Epithelial cell of esophagus (primary cell): Measurements from ENCODE around the gene AGPAT2.

Experiments
- DNase-seq: peaks from one replicate; pipeline ENCODE4 v3.0.0; 2010; ENCODE audit warnings: low read depth
- H3K4me3 ChIP-seq: 2 replicates; pipeline ENCODE4 v1.5.1; 2011; ENCODE audit warnings: mild to moderate bottlenecking, low read length, control low read depth
- TF ChIP-seq, protein P1 (sequence below): IDR thresholded peaks from 2 replicates; pipeline ENCODE4 v1.5.1; 2011; ENCODE audit warnings: low read depth, mild to moderate bottlenecking, low read length, control low read depth, inconsistent platforms; ENCODE audit not compliant: insufficient read depth; ENCODE audit errors: missing control alignments

Gene AGPAT2

DNA sequence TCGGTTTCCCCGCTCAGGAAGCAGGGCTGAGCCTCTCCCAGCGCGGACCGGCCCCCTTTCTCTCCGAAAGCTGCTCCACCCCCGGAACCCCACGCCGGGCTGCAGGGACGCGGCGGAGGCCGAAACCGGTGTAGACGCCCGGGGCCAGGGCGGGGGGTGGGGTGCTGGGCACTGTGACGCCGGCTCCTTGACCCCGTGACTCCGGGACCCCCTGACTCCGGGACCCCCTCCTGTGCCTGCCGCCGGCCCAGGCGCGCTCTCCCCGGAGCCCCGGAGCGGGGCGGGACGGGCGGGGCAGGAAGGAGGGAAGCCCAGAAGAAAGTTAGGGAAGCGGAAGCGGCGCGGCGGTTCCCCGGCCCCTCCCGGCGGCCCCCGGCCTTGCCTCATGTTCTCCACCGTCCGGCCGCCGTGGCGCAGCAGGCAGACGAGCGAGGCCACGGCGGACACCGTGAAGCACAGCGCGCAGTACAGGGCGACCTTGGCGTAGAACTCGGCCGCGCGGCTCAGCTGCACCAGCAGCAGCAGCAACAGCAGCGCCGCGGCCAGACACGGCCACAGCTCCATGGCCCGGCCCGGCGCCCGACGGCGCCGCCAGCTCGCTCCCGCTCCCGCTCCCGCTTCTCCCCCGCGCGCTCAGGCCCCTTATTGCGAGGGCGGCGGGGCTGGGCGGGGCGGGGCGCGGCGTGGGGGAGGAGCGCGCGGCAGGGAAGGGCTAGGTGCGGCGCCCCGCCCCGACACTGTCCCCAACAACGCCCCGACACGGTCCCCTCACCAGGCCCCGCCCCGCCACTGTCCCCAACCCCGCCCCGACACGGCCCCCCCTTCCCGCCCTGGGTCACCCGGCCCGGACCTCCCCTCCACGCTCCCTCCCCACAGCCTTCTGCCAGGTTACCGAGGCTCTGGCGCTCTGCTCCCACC is at the start of gene AGPAT2:
TSS of gene AGPAT2 (minus strand) at position 664 of the 918 bp plus-strand sequence. CDS start at position 564, 100 bp downstream.
- TF ChIP-seq, protein P1, sequence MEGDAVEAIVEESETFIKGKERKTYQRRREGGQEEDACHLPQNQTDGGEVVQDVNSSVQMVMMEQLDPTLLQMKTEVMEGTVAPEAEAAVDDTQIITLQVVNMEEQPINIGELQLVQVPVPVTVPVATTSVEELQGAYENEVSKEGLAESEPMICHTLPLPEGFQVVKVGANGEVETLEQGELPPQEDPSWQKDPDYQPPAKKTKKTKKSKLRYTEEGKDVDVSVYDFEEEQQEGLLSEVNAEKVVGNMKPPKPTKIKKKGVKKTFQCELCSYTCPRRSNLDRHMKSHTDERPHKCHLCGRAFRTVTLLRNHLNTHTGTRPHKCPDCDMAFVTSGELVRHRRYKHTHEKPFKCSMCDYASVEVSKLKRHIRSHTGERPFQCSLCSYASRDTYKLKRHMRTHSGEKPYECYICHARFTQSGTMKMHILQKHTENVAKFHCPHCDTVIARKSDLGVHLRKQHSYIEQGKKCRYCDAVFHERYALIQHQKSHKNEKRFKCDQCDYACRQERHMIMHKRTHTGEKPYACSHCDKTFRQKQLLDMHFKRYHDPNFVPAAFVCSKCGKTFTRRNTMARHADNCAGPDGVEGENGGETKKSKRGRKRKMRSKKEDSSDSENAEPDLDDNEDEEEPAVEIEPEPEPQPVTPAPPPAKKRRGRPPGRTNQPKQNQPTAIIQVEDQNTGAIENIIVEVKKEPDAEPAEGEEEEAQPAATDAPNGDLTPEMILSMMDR = no peak
- peak; percentile 38 for DNase-seq
- H3K4me3 ChIP-seq = peak within 1 kb of the TSS; percentile 62

DNA sequence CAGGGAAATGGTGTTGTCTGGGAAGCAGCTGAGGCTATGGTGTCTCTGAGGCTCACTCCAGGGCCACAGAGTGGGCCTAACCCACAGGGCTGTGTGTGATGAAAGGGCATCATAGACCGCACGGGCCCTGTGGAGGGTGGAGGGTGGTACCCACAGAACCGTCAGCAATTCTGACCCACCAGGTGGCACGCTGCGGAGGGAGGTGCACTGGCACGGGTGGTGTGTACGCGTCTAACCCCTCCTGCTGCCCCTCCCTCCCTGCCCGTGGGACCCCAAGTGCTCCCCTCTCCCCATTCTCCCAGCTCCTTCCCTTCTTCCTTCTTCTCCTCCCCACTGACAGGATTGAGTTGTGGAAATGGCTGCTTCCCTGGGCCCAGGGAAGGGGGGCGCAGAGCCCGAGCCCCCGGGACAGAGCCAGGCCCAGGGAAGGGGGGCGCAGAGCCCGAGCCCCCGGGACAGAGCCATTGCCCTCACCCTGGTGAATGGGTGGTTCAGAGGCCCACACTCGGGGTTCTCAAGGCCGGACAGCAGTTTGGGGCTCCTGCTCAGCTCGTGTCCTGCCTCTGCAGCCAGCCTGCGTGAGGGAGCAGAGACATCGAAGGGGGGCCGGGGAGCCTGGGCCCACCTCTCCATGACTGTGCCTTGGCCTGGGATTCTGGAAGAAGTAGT is 48.7 kb upstream of the AGPAT2 start:
- TF ChIP-seq, protein P1 = no peak
- H3K4me3 ChIP-seq = no peak overlapping the region
- no peak for DNase-seq

- TF ChIP-seq, protein P1 = no peak
- H3K4me3 ChIP-seq = no peak overlapping the region
- DNase-seq = no peak
Observed at GRCh38 chr9:136734837-136735496, 47.7 kb upstream of the AGPAT2 start.

- TF ChIP-seq, protein P1 = no peak
- no peak overlapping the region for H3K4me3 ChIP-seq
- no peak for DNase-seq
Observed at GRCh38 chr9:136733611-136734010, 46.4 kb upstream of the AGPAT2 start.

GRCh38 chr9:136732444-136733178 is 45.4 kb upstream of the AGPAT2 start:
- no peak overlapping the region for H3K4me3 ChIP-seq
- TF ChIP-seq, protein P1 = no peak
- no peak for DNase-seq

GRCh38 chr9:136729926-136730325 is 42.7 kb upstream of the AGPAT2 start:
- no peak overlapping the region for H3K4me3 ChIP-seq
- no peak for DNase-seq
- TF ChIP-seq, protein P1 = no peak
